Measurements from ENCODE around the gene OR52W1. TPM values are rescaled to one million over a fixed set of nuclear protein-coding genes. Genes with fewer than 3 reads are reported as not detected.

The OR52W1 gene
- total RNA-seq, result not detected

GRCh38 chr11:6199174-6199810, at the start of gene OR52W1:
Gene OR52W1, plus strand, starts transcription at chr11:6199224. Its CDS starts 0 bp downstream, at chr11:6199224.
- Histone ChIP-seq H3K4me1 (no peaks in the 10 kb centered on the region), H3K27ac (no peak within 1 kb of the TSS), H3K9me3 (no peaks in the 10 kb centered on the region), H3K27me3 (no peaks in the 10 kb centered on the region), H3K36me3 (no peaks in the 10 kb centered on the region), H3K4me3 (no peak within 1 kb of the TSS)
- DNase-seq, result no peak
- no peak for TF ChIP-seq POLR2A (IDR thresholded peaks at IDR 0.05)
- no peak for TF ChIP-seq CTCF (IDR thresholded peaks at IDR 0.05)
- intact Hi-C loops (cut with DNase I; ENCODE audit: low total_unique reads), result no loop called here

- TF ChIP-seq CTCF (IDR thresholded peaks at IDR 0.05) (no peak), POLR2A (IDR thresholded peaks at IDR 0.05) (no peak)
- H3K4me1 ChIP-seq, result no peaks in the 10 kb centered on the region
- intact Hi-C loops (cut with DNase I; ENCODE audit: low total_unique reads), result no loop called here
Observed at GRCh38 chr11:6151117-6151516, 47.9 kb upstream of the OR52W1 start.

GRCh38 chr11:6152126-6152525, 46.9 kb upstream of the OR52W1 start:
- H3K36me3 ChIP-seq, result no peaks in the 10 kb centered on the region
- no peak overlapping the region for H3K27ac ChIP-seq
- no peak overlapping the region for H3K4me3 ChIP-seq
- no peaks in the 10 kb centered on the region for H3K4me1 ChIP-seq
- no peaks in the 10 kb centered on the region for H3K9me3 ChIP-seq
- H3K27me3 ChIP-seq, result no peaks in the 10 kb centered on the region
- no peak for TF ChIP-seq CTCF (IDR thresholded peaks at IDR 0.05)
- no peak for TF ChIP-seq POLR2A (IDR thresholded peaks at IDR 0.05)
- no peak for DNase-seq
- intact Hi-C loops (cut with DNase I; ENCODE audit: low total_unique reads), result no loop called here

More at GRCh38 chr11:6151117-6151516, 47.9 kb upstream of the OR52W1 start:
- H3K27ac ChIP-seq, result no peak overlapping the region
- no peak overlapping the region for H3K4me3 ChIP-seq
- H3K9me3 ChIP-seq, result no peaks in the 10 kb centered on the region
- no peaks in the 10 kb centered on the region for H3K27me3 ChIP-seq
- H3K36me3 ChIP-seq, result no peaks in the 10 kb centered on the region
- DNase-seq, result no peak

- no peak for TF ChIP-seq POLR2A (IDR thresholded peaks at IDR 0.05)
- no peak for TF ChIP-seq CTCF (IDR thresholded peaks at IDR 0.05)
- intact Hi-C loops (cut with DNase I; ENCODE audit: low total_unique reads), result no loop called here
- H3K4me3 ChIP-seq, result no peak overlapping the region
- H3K27me3 ChIP-seq, result no peaks in the 10 kb centered on the region
- no peaks in the 10 kb centered on the region for H3K4me1 ChIP-seq
- DNase-seq, result no peak
- H3K36me3 ChIP-seq, result no peaks in the 10 kb centered on the region
- H3K9me3 ChIP-seq, result no peaks in the 10 kb centered on the region
- no peak overlapping the region for H3K27ac ChIP-seq
Observed at GRCh38 chr11:6156628-6157359, 42.2 kb upstream of the OR52W1 start.

- no peak within 1 kb of the TSS for H3K27ac ChIP-seq
- no peaks in the 10 kb centered on the region for H3K4me1 ChIP-seq
- H3K9me3 ChIP-seq, result no peaks in the 10 kb centered on the region
- intact Hi-C loops (cut with DNase I; ENCODE audit: low total_unique reads), result no loop called here
- H3K36me3 ChIP-seq, result no peaks in the 10 kb centered on the region
- no peak for TF ChIP-seq CTCF (IDR thresholded peaks at IDR 0.05)
- TF ChIP-seq POLR2A (IDR thresholded peaks at IDR 0.05), result no peak
- no peak for DNase-seq
- no peaks in the 10 kb centered on the region for H3K27me3 ChIP-seq
- H3K4me3 ChIP-seq, result no peak within 1 kb of the TSS
Observed at GRCh38 chr11:6170226-6170625, 28.8 kb upstream of the OR52W1 start, which contains the start of gene OR52B2. Gene OR52B2, minus strand, starts transcription at chr11:6170326. Its CDS starts 0 bp downstream, at chr11:6170326.
